SJCRH30 (cell line): ENCODE results near the gene F11. TPM values are rescaled to one million over a fixed set of nuclear protein-coding genes. Genes with fewer than 3 reads are reported as not detected.
"Not testable (repeated sequence)": the region's sequence is repeated elsewhere in the genome, so short reads cannot be mapped to it uniquely, and the experiment has no call there.

Experiments used
- DNase-seq, 2 experiments: peaks; one replicate each; pipeline ENCODE4 v3.0.0-alpha.2; 2015 to 2020
- H3K27ac ChIP-seq: fragments of 250-450 bp; sonication (Bioruptor Pico); 2 replicates; pipeline ENCODE4 v1.5.1; 2020; ENCODE audit warnings: mild to moderate bottlenecking, moderate library complexity
- H3K27me3 ChIP-seq: fragments of 250-450 bp; sonication (Bioruptor Pico); 2 replicates; pipeline ENCODE4 v1.5.1; 2020; ENCODE audit warnings: mild to moderate bottlenecking, moderate library complexity
- H3K36me3 ChIP-seq: fragments of 250-450 bp; sonication (Bioruptor Pico); 2 replicates; pipeline ENCODE4 v1.5.1; 2020; ENCODE audit warnings: mild to moderate bottlenecking, moderate library complexity
- H3K4me1 ChIP-seq: fragments of 250-450 bp; sonication (Bioruptor Pico); 2 replicates; pipeline ENCODE4 v1.5.1; 2020; ENCODE audit warnings: mild to moderate bottlenecking, moderate library complexity
- H3K4me3 ChIP-seq: fragments of 250-450 bp; sonication (Bioruptor Pico); 2 replicates; pipeline ENCODE4 v1.5.1; 2020; ENCODE audit warnings: mild to moderate bottlenecking, moderate library complexity
- H3K9me3 ChIP-seq: fragments of 250-450 bp; sonication (Bioruptor Pico); replicated peaks from 2 replicates; pipeline ENCODE4 v1.5.1; 2020; ENCODE audit warnings: mild to moderate bottlenecking, moderate library complexity
- total RNA-seq: library from RNA; depleted of rRNA; stranded (reverse); fragments of >200 nt; shearing (Covaris generic); gene quantifications from 2 replicates; pipeline ENCODE4 v1.2.3, GENCODE V29; 2014

The F11 gene
- total RNA-seq, 1 experiment from 2014 or later: 0.42 TPM

GRCh38 chr4:186271081-186271678 lies 5.2 kb downstream of the F11 start:
- Histone ChIP-seq H3K27me3 (no peaks in the 10 kb centered on the region), H3K4me3 (no peak overlapping the region), H3K27ac (no peak overlapping the region), H3K9me3 (no peaks in the 10 kb centered on the region), H3K4me1 (peaks cover 9% of the 10 kb centered on the region), H3K36me3 (no peaks in the 10 kb centered on the region)
- no peak for DNase-seq

GRCh38 chr4:186272699-186273391 lies 6.9 kb downstream of the F11 start:
- DNase-seq: peak in 1 of 2 experiments; percentile 16
- no peak overlapping the region for H3K4me3 ChIP-seq
- H3K27ac ChIP-seq: no peak overlapping the region
- H3K36me3 ChIP-seq: no peaks in the 10 kb centered on the region
- 0 out of 2 replicates have a peak, but pooled peaks cover 3% of the 10 kb centered on the region for H3K4me1 ChIP-seq
- H3K9me3 ChIP-seq: no peaks in the 10 kb centered on the region
- no peaks in the 10 kb centered on the region for H3K27me3 ChIP-seq

GRCh38 chr4:186273392-186273789 lies 7.4 kb downstream of the F11 start:
- DNase-seq, H3K9me3 ChIP-seq, H3K4me3 ChIP-seq, H3K4me1 ChIP-seq, H3K27ac ChIP-seq, H3K27me3 ChIP-seq, H3K36me3 ChIP-seq: not testable (repeated sequence)

- Histone ChIP-seq H3K27ac (no peak overlapping the region), H3K4me1 (no peaks in the 10 kb centered on the region), H3K9me3 (no peaks in the 10 kb centered on the region), H3K27me3 (no peaks in the 10 kb centered on the region), H3K4me3 (no peak overlapping the region), H3K36me3 (no peaks in the 10 kb centered on the region)
- DNase-seq: no peak
Observed at GRCh38 chr4:186283311-186283710, 17.3 kb downstream of the F11 start.

GRCh38 chr4:186285147-186285546 lies 19.2 kb downstream of the F11 start:
- no peak overlapping the region for H3K4me3 ChIP-seq
- no peaks in the 10 kb centered on the region for H3K36me3 ChIP-seq
- DNase-seq: no peak
- H3K4me1 ChIP-seq: no peaks in the 10 kb centered on the region
- no peaks in the 10 kb centered on the region for H3K27me3 ChIP-seq
- H3K9me3 ChIP-seq: no peaks in the 10 kb centered on the region
- no peak overlapping the region for H3K27ac ChIP-seq

GRCh38 chr4:186286581-186286980 lies 20.6 kb downstream of the F11 start:
- Histone ChIP-seq H3K4me3 (no peak overlapping the region), H3K36me3 (no peaks in the 10 kb centered on the region), H3K27me3 (no peaks in the 10 kb centered on the region), H3K9me3 (no peaks in the 10 kb centered on the region), H3K27ac (no peak overlapping the region), H3K4me1 (no peaks in the 10 kb centered on the region)
- DNase-seq: no peak

- Histone ChIP-seq H3K4me3 (no peak overlapping the region), H3K9me3 (no peaks in the 10 kb centered on the region), H3K4me1 (no peaks in the 10 kb centered on the region), H3K36me3 (no peaks in the 10 kb centered on the region), H3K27ac (no peak overlapping the region), H3K27me3 (no peaks in the 10 kb centered on the region)
- DNase-seq: no peak
Observed at GRCh38 chr4:186291256-186291890, 25.4 kb downstream of the F11 start.

- DNase-seq: no peak
- Histone ChIP-seq H3K36me3 (no peaks in the 10 kb centered on the region), H3K27me3 (no peaks in the 10 kb centered on the region), H3K27ac (no peak overlapping the region), H3K4me3 (no peak overlapping the region), H3K4me1 (no peaks in the 10 kb centered on the region), H3K9me3 (no peaks in the 10 kb centered on the region)
Observed at GRCh38 chr4:186294160-186294559, 28.2 kb downstream of the F11 start.

- DNase-seq: no peak
- H3K36me3 ChIP-seq: no peaks in the 10 kb centered on the region
- no peak overlapping the region for H3K4me3 ChIP-seq
- no peaks in the 10 kb centered on the region for H3K27me3 ChIP-seq
- H3K27ac ChIP-seq: no peak overlapping the region
- no peaks in the 10 kb centered on the region for H3K4me1 ChIP-seq
- no peaks in the 10 kb centered on the region for H3K9me3 ChIP-seq
Observed at GRCh38 chr4:186296481-186296880, 30.5 kb downstream of the F11 start.

- DNase-seq: peak in 1 of 2 experiments; percentile 57
- no peaks in the 10 kb centered on the region for H3K4me1 ChIP-seq
- H3K27ac ChIP-seq: no peak overlapping the region
- H3K36me3 ChIP-seq: no peaks in the 10 kb centered on the region
- no peak overlapping the region for H3K4me3 ChIP-seq
- no peaks in the 10 kb centered on the region for H3K27me3 ChIP-seq
- no peaks in the 10 kb centered on the region for H3K9me3 ChIP-seq
Observed at GRCh38 chr4:186297013-186297645, 31.1 kb downstream of the F11 start.

- H3K27me3 ChIP-seq: no peaks in the 10 kb centered on the region
- no peak overlapping the region for H3K4me3 ChIP-seq
- no peak overlapping the region for H3K27ac ChIP-seq
- H3K9me3 ChIP-seq: no peaks in the 10 kb centered on the region
- H3K4me1 ChIP-seq: no peaks in the 10 kb centered on the region
- no peaks in the 10 kb centered on the region for H3K36me3 ChIP-seq
- DNase-seq: no peak
Observed at GRCh38 chr4:186298031-186298647, 32.1 kb downstream of the F11 start.

- Histone ChIP-seq H3K27ac (no peak overlapping the region), H3K4me3 (no peak overlapping the region), H3K27me3 (no peaks in the 10 kb centered on the region), H3K36me3 (no peaks in the 10 kb centered on the region), H3K9me3 (no peaks in the 10 kb centered on the region), H3K4me1 (no peaks in the 10 kb centered on the region)
- no peak for DNase-seq
Observed at GRCh38 chr4:186299291-186299690, 33.3 kb downstream of the F11 start.

- no peaks in the 10 kb centered on the region for H3K9me3 ChIP-seq
- H3K27ac ChIP-seq: no peak overlapping the region
- no peaks in the 10 kb centered on the region for H3K4me1 ChIP-seq
- H3K4me3 ChIP-seq: no peak overlapping the region
- no peaks in the 10 kb centered on the region for H3K27me3 ChIP-seq
- H3K36me3 ChIP-seq: no peaks in the 10 kb centered on the region
- DNase-seq: no peak
Observed at GRCh38 chr4:186300659-186301390, 34.8 kb downstream of the F11 start.

- Histone ChIP-seq H3K9me3 (no peaks in the 10 kb centered on the region), H3K27ac (no peak overlapping the region), H3K4me3 (no peak overlapping the region), H3K27me3 (no peaks in the 10 kb centered on the region), H3K36me3 (no peaks in the 10 kb centered on the region), H3K4me1 (no peaks in the 10 kb centered on the region)
- DNase-seq: no peak
Observed at GRCh38 chr4:186304216-186304615, 38.2 kb downstream of the F11 start.
